CD4-positive, CD25-positive, alpha-beta regulatory T cell (primary cell): ENCODE data around the gene SDF4. TPM values are rescaled to one million over a fixed set of nuclear protein-coding genes. Genes with fewer than 3 reads are reported as not detected.

Source experiments
- ATAC-seq, 2 donors: fragments of 150-1000 bp; cut with Tn5 transposase; one replicate each; pipeline ENCODE4 v1.10.0; 2021; ENCODE audit warnings: low read depth in 2 of 2, moderate number of reproducible peaks in 2 of 2, moderate library complexity in 1 of 2
- DNase-seq, 3 donors: peaks; one replicate each; pipeline versions ENCODE4 v3.0.0 to v3.0.0-alpha.2; 2012 to 2022; ENCODE audit warnings: mixed read lengths in 1 of 3
- H3K27ac ChIP-seq: one replicate; pipeline ENCODE4 v1.7.0; 2013; ENCODE audit warnings: mild to moderate bottlenecking, low read length; ENCODE audit not compliant: insufficient read depth, poor library complexity, severe bottlenecking
- H3K27me3 ChIP-seq: one replicate; pipeline ENCODE4 v1.7.0; 2013; ENCODE audit warnings: low read length; ENCODE audit not compliant: control insufficient read depth, insufficient read depth
- H3K36me3 ChIP-seq: one replicate; pipeline ENCODE4 v1.7.0; 2013; ENCODE audit warnings: mild to moderate bottlenecking, low read length, moderate library complexity; ENCODE audit not compliant: control insufficient read depth, insufficient read depth
- H3K4me1 ChIP-seq: 2 replicates; pipeline ENCODE4 v1.7.0; 2013; ENCODE audit warnings: mild to moderate bottlenecking, low read length; ENCODE audit not compliant: insufficient read depth, control insufficient read depth, poor library complexity, severe bottlenecking
- H3K4me3 ChIP-seq: one replicate; pipeline ENCODE4 v1.7.0; 2013; ENCODE audit warnings: low read depth, mild to moderate bottlenecking, low read length, moderate library complexity
- H3K9me3 ChIP-seq, 2 experiments: 1 replicate in 1 of 2; 2 replicates in 1 of 2; pipeline ENCODE4 v1.7.0; 2013; ENCODE audit warnings: low read length in 2 of 2, mild to moderate bottlenecking in 1 of 2, moderate library complexity in 1 of 2; ENCODE audit not compliant: control insufficient read depth in 2 of 2
- H3K27ac Mint-ChIP-seq, 3 donors: one replicate each; pipeline ENCODE4 v1.8.0; 2020 to 2022; ENCODE audit warnings: mild to moderate bottlenecking in 3 of 3, mixed read lengths in 3 of 3, moderate library complexity in 2 of 3
- H3K27me3 Mint-ChIP-seq: one replicate; pipeline ENCODE4 v1.8.0; 2022; ENCODE audit warnings: mild to moderate bottlenecking, mixed read lengths
- H3K36me3 Mint-ChIP-seq: one replicate; pipeline ENCODE4 v1.8.0; 2020; ENCODE audit warnings: mixed read lengths
- H3K4me1 Mint-ChIP-seq, 4 donors: one replicate each; pipeline ENCODE4 v1.8.0; 2020 to 2022; ENCODE audit warnings: mixed read lengths in 4 of 4, mild to moderate bottlenecking in 1 of 4
- H3K4me3 Mint-ChIP-seq, 4 donors: one replicate each; pipeline ENCODE4 v1.8.0; 2020 to 2022; ENCODE audit warnings: mild to moderate bottlenecking in 4 of 4, mixed read lengths in 4 of 4, moderate library complexity in 3 of 4
- H3K9me3 Mint-ChIP-seq, 7 donors: one replicate each; pipeline ENCODE4 v1.8.0; 2020 to 2022; ENCODE audit warnings: mixed read lengths in 7 of 7, mild to moderate bottlenecking in 3 of 7, moderate library complexity in 2 of 7
- polyA plus RNA-seq, 4 donors: library from polyadenylated mRNA; unstranded; fragments of 300-500 nt; fragmentation: Illumina TruSeq; gene quantifications; one replicate each; pipeline ENCODE4 v1.2.3, GENCODE V29; 2021
- total RNA-seq: library from RNA; stranded (reverse); gene quantifications from one replicate; pipeline ENCODE4 v1.2.3, GENCODE V29; 2022

SDF4 gene
- total and polyA plus RNA-seq, 5 donors from 2014 or later, result 70.3 to 165 (median 103) TPM

DNA sequence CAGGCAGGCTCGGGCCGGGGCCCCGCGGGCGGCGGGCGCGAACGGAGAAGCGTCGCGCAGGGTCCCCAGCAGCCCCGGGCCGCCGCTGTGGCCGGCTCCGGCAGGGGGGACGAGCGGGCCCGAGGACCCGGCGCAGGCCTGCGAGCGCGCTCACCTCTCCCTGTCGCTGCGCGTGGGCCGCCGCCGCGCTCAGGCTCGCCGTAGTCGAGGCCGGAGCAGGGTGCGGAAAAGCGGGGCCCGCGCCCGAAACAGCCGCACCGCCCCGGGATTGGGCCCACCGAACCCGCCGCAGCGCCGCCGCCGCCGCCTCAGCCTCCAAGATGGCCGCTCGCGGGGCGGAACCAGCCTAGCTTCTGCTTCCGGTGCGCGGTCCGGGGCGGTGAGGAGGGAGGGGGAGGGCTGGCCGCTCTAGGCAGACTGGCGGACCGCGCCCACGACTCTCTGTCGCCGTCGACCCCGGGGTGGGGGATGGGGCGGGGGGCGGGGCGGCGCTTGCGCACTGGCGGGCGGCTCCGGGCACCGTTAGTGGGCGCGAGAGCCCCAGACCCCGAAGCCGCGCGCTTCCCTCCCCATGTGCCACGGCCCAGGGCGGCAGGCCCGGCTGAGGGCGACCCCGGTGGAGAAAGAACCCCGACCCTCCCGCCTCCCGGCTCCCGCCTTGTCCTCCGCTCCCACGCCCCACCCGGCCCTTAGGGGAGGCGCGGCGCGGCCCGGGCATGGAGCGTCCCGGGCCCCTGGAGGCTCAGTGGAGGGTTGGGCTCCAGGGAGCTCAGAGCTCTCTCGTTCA, 41.9 kb upstream of the SDF4 start, which contains the start of gene UBE2J2:
TSS of gene UBE2J2 (minus strand) at position 343 of the 787 bp plus-strand sequence. CDS start 5,862 bp downstream, outside the sequence.
- H3K9me3 ChIP-seq, result no peaks in the 10 kb centered on the region
- H3K36me3 Mint-ChIP-seq, result peaks cover 10% of the 10 kb centered on the region
- no peaks in the 10 kb centered on the region for H3K36me3 ChIP-seq
- DNase-seq (peak; percentile 89 to 95 (median 91)), ATAC-seq (peak; percentile 97)
- H3K27me3 Mint-ChIP-seq, result no peaks in the 10 kb centered on the region
- peak within 1 kb of the TSS; percentile 53 for H3K4me3 ChIP-seq
- H3K27ac Mint-ChIP-seq, result peak within 1 kb of the TSS; percentile 84 to 93 (median 86)
- peaks cover 0 to 47% (median 24%) of the 10 kb centered on the region in 4 donors for H3K4me1 Mint-ChIP-seq
- peak within 1 kb of the TSS; percentile 63 for H3K27ac ChIP-seq
- no peaks in the 10 kb centered on the region for H3K27me3 ChIP-seq
- peak within 1 kb of the TSS; percentile 88 to 94 (median 93) for H3K4me3 Mint-ChIP-seq
- no peaks in the 10 kb centered on the region for H3K9me3 Mint-ChIP-seq
- peaks cover 43% of the 10 kb centered on the region for H3K4me1 ChIP-seq

- DNase-seq (no peak), ATAC-seq (no peak)
Observed at GRCh38 chr1:1273209-1273511, 41.4 kb upstream of the SDF4 start.

DNA sequence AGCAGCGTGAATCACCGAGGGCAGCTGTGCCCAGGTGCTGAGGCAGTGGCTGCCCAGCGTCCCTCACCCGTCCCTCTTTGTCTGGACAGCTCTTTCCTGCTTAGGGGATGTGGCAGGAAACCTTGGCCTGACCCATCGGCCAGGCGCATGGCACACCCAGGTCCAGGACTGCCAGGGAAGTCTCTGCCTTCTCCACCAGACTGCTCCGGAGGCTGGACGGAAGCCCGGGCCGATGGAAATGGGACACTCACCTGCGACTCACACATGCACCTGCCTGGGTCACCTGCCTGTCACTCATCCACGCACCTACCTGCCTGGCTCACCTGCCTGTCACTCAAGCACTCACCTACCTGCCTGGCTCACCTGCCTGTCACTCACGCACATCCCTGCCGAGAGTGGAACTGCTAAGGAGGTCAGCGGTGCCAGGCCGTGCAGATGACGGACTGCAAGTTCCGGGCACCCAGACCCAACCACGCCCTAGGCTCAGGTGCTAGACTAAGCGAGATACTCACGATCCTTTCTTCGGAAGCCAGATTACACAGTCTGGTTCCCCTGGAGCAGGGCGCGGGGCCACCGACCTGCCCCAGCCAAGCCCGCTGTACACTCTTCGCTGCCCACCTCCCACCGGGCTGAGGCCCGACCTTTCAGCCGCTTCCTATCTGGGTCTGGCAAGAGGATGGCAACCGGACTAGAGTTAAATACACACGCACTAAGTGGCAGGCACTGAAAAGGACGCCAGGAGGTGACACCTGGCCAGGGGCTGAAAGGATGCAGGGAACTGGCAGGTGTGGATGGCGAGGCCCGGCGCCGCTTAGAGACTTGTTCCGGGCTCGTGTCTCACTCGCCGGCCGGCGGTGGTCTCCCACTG, 40.8 kb upstream of the SDF4 start:
- Mint-ChIP-seq H3K4me3 (peak overlapping the region; percentile 88 to 94 (median 93)), H3K27ac (peak overlapping the region; percentile 9 to 93 (median 84)), H3K27me3 (no peaks in the 10 kb centered on the region), H3K9me3 (no peaks in the 10 kb centered on the region), H3K36me3 (peaks cover 10% of the 10 kb centered on the region), H3K4me1 (peaks cover 0 to 54% (median 24%) of the 10 kb centered on the region in 4 donors)
- Histone ChIP-seq H3K27ac (peak overlapping the region; percentile 63), H3K27me3 (no peaks in the 10 kb centered on the region), H3K9me3 (no peaks in the 10 kb centered on the region), H3K4me1 (peaks cover 43% of the 10 kb centered on the region), H3K36me3 (peaks cover 2% of the 10 kb centered on the region), H3K4me3 (peak overlapping the region; percentile 53)
- DNase-seq, result peak in 1 of 3 donors; percentile 39
- no peak for ATAC-seq

More at GRCh38 chr1:1273209-1273511, 41.4 kb upstream of the SDF4 start:
- Mint-ChIP-seq H3K27ac (peak overlapping the region; percentile 9 to 93 (median 84)), H3K4me1 (peaks cover 0 to 50% (median 24%) of the 10 kb centered on the region in 4 donors), H3K27me3 (no peaks in the 10 kb centered on the region), H3K9me3 (no peaks in the 10 kb centered on the region), H3K4me3 (peak overlapping the region; percentile 88 to 94 (median 93)), H3K36me3 (peaks cover 10% of the 10 kb centered on the region)
- peak overlapping the region; percentile 63 for H3K27ac ChIP-seq
- H3K36me3 ChIP-seq, result no peaks in the 10 kb centered on the region
- no peaks in the 10 kb centered on the region for H3K27me3 ChIP-seq
- no peaks in the 10 kb centered on the region for H3K9me3 ChIP-seq
- H3K4me1 ChIP-seq, result peaks cover 43% of the 10 kb centered on the region
- peak overlapping the region; percentile 53 for H3K4me3 ChIP-seq

GRCh38 chr1:1270813-1271212, 39.0 kb upstream of the SDF4 start:
- Histone ChIP-seq H3K4me1 (peaks cover 43% of the 10 kb centered on the region), H3K27ac (peak overlapping the region; percentile 14), H3K9me3 (no peaks in the 10 kb centered on the region), H3K36me3 (peaks cover 9% of the 10 kb centered on the region), H3K27me3 (no peaks in the 10 kb centered on the region), H3K4me3 (no peak overlapping the region)
- ATAC-seq (no peak), DNase-seq (no peak)
- Mint-ChIP-seq H3K27me3 (no peaks in the 10 kb centered on the region), H3K27ac (peak overlapping the region in 2 of 3 donors; percentile 31 to 88), H3K9me3 (no peaks in the 10 kb centered on the region), H3K4me1 (peaks cover 0 to 53% (median 24%) of the 10 kb centered on the region in 4 donors), H3K4me3 (peak overlapping the region; percentile 78 to 94 (median 84)), H3K36me3 (peaks cover 10% of the 10 kb centered on the region)

GRCh38 chr1:1268284-1268682, 36.5 kb upstream of the SDF4 start:
- no peaks in the 10 kb centered on the region for H3K9me3 ChIP-seq

DNA sequence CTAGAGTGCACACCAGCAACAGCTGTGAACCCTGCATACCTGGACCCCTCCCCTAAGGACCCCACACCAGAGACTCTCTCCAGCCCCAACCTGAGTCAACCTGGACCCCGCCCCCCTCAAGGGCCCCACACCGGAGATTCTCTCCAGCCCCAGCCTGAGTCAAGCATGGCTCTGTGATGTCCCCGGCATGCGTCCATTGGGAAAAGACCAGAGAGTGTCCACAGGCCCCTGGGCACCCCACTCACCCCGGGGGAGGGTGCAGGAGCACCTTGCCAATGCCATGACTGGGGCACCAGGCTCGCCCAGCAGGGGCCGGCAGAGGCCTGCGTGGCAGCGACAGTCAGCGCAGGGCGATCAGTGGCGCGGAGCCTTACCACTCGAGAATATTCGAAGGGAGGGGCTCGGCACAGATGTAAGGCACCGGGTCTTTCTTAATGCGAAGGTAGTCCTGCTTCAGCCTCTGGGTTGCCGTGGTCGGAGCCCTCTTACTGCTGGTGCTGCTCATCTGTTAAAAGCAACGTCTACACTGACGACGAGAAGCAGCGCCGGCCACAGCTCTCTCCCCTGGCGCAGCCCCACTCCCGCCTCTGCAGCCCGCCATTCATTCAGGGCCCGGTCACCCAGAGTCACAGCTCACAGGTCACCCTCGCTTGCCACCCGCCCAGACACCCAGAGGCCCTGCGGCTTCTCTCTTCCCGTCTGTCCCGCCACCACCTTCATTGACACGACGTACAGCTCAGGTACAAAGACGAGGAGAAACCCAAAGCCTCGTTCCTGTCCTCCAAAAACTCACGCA, 35.9 kb upstream of the SDF4 start:
- ATAC-seq, result no peak
- Histone ChIP-seq H3K27me3 (no peaks in the 10 kb centered on the region), H3K4me1 (peaks cover 29% of the 10 kb centered on the region), H3K36me3 (peaks cover 29% of the 10 kb centered on the region), H3K4me3 (no peak overlapping the region), H3K9me3 (no peaks in the 10 kb centered on the region), H3K27ac (no peak overlapping the region)
- Mint-ChIP-seq H3K27me3 (no peaks in the 10 kb centered on the region), H3K9me3 (no peaks in the 10 kb centered on the region), H3K4me1 (peaks cover 0 to 46% (median 24%) of the 10 kb centered on the region in 4 donors), H3K4me3 (peak overlapping the region in 1 of 4 donors; percentile 7), H3K36me3 (peaks cover 10% of the 10 kb centered on the region), H3K27ac (peak overlapping the region in 1 of 3 donors; percentile 61)
- no peak for DNase-seq

More at GRCh38 chr1:1268284-1268682, 36.5 kb upstream of the SDF4 start:
- Histone ChIP-seq H3K4me1 (peaks cover 34% of the 10 kb centered on the region), H3K27me3 (no peaks in the 10 kb centered on the region), H3K36me3 (peaks cover 23% of the 10 kb centered on the region), H3K27ac (no peak overlapping the region), H3K4me3 (no peak overlapping the region)
- Mint-ChIP-seq H3K9me3 (no peaks in the 10 kb centered on the region), H3K4me3 (peak overlapping the region in 1 of 4 donors; percentile 7), H3K36me3 (peaks cover 10% of the 10 kb centered on the region), H3K27ac (no peak overlapping the region), H3K4me1 (peaks cover 0 to 50% (median 24%) of the 10 kb centered on the region in 4 donors), H3K27me3 (no peaks in the 10 kb centered on the region)
- DNase-seq, result no peak
- ATAC-seq, result no peak

DNA sequence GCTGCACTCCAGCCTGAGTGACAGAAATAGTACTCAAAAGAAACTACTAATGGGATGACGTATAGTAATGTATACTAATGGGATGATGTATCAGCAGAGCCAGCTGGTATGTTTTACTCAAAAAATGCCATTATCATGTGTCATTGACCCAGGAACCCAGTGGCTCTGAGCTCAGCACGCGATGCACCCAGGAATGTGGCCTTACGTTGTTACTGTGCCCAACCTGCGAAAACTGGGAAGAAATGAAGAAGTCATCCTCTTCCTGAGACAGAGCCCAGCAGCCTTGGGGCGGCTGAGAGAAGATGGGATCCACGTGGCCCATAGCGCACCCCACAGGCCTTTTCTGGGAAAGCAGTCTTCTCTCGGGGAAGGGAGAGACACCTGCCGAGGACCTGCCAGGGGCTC, 33.1 kb upstream of the SDF4 start:
- Mint-ChIP-seq H3K4me1 (peaks cover 0 to 29% (median 5%) of the 10 kb centered on the region in 4 donors), H3K9me3 (no peaks in the 10 kb centered on the region), H3K36me3 (peaks cover 8% of the 10 kb centered on the region), H3K27me3 (no peaks in the 10 kb centered on the region), H3K4me3 (no peak overlapping the region), H3K27ac (no peak overlapping the region)
- Histone ChIP-seq H3K9me3 (no peaks in the 10 kb centered on the region), H3K27me3 (no peaks in the 10 kb centered on the region), H3K4me3 (no peak overlapping the region), H3K27ac (no peak overlapping the region), H3K36me3 (peaks cover 48% of the 10 kb centered on the region), H3K4me1 (peaks cover 1% of the 10 kb centered on the region)
- ATAC-seq, result no peak
- DNase-seq, result no peak
